Fibroblast of lung (primary cell): ENCODE data around the gene PITRM1. TPM values are rescaled to one million over a fixed set of nuclear protein-coding genes. Genes with fewer than 3 reads are reported as not detected.
A peak's percentile ranks its signal among the peaks of the same experiment; 100 is the strongest.

Experiments used
- DNase-seq, 2 donors: peaks; one replicate each; pipeline versions ENCODE4 v3.0.0 to v3.0.0-alpha.2; 2010; ENCODE audit warnings: low read depth in 2 of 2
- H2AFZ ChIP-seq: 2 replicates; pipeline ENCODE4 v1.5.1; 2012; ENCODE audit warnings: low read length, control low read depth, inconsistent platforms
- H3K27ac ChIP-seq: 2 replicates; pipeline ENCODE4 v1.5.1; 2011; ENCODE audit warnings: low read length, control low read depth; ENCODE audit not compliant: insufficient read depth
- H3K27me3 ChIP-seq: 2 replicates; pipeline ENCODE4 v1.5.1; 2011; ENCODE audit warnings: mild to moderate bottlenecking, low read length; ENCODE audit not compliant: control insufficient read depth, insufficient read depth
- H3K36me3 ChIP-seq: 2 replicates; pipeline ENCODE4 v1.5.1; 2011; ENCODE audit warnings: low read length; ENCODE audit not compliant: control insufficient read depth, insufficient read depth
- H3K4me1 ChIP-seq: 2 replicates; pipeline ENCODE4 v1.5.1; 2011; ENCODE audit warnings: low read length; ENCODE audit not compliant: control insufficient read depth, insufficient read depth; ENCODE audit errors: extremely low read depth
- H3K4me2 ChIP-seq: 2 replicates; pipeline ENCODE4 v1.5.1; 2011; ENCODE audit warnings: low read length, control low read depth; ENCODE audit not compliant: insufficient read depth; ENCODE audit errors: extremely low read depth
- H3K4me3 ChIP-seq, 4 experiments: fragments of 200-600 bp in 1 of 4; sonication (generic) in 1 of 4; replicated peaks in 1 of 4; 2 replicates each; pipeline ENCODE4 v1.5.1; 2011 to 2016; ENCODE audit warnings: low read length in 4 of 4, low read depth in 3 of 4, mild to moderate bottlenecking in 3 of 4, control low read depth in 2 of 4, inconsistent platforms in 1 of 4, mixed read lengths in 1 of 4; ENCODE audit not compliant: insufficient read depth in 1 of 4; ENCODE audit errors: control extremely low read depth in 1 of 4
- H3K79me2 ChIP-seq: 2 replicates; pipeline ENCODE4 v1.5.1; 2012; ENCODE audit warnings: mild to moderate bottlenecking, low read length, inconsistent platforms; ENCODE audit not compliant: control insufficient read depth, insufficient read depth
- H3K9ac ChIP-seq: 2 replicates; pipeline ENCODE4 v1.5.1; 2011; ENCODE audit warnings: mild to moderate bottlenecking, low read length, control low read depth; ENCODE audit not compliant: insufficient read depth
- H3K9me3 ChIP-seq: 2 replicates; pipeline ENCODE4 v1.5.1; 2012; ENCODE audit warnings: low read depth, low read length; ENCODE audit not compliant: control insufficient read depth, insufficient read depth
- H4K20me1 ChIP-seq: 2 replicates; pipeline ENCODE4 v1.5.1; 2011; ENCODE audit warnings: low read length; ENCODE audit not compliant: control insufficient read depth, insufficient read depth; ENCODE audit errors: extremely low read depth
- EZH2 ChIP-seq: IDR thresholded peaks from 2 replicates; pipeline ENCODE4 v1.5.1; 2012; ENCODE audit warnings: low read length, control low read depth, mild to moderate bottlenecking; ENCODE audit errors: missing control alignments
- polyA plus RNA-seq, 2 donors: library from polyadenylated mRNA; depleted of rRNA in 1 of 2; stranded (reverse) in 1 of 2; unstranded in 1 of 2; fragments of >200 nt; gene quantifications; 2 replicates each; pipeline ENCODE4 v1.2.1, GENCODE V29; 2011 to 2012; ENCODE audit warnings: missing spikeins in 1 of 2
- total RNA-seq: library from RNA; depleted of rRNA; stranded (reverse); fragments of >200 nt; gene quantifications from 2 replicates; pipeline ENCODE4 v1.2.1, GENCODE V29; 2014
- TF ChIP-seq, protein P1 (sequence below), 2 donors: IDR thresholded peaks in 1 of 2; conservative IDR thresholded peaks in 1 of 2; 1 replicate in 1 of 2; 2 replicates in 1 of 2; pipeline ENCODE4 v1.5.1; 2011 to 2012; ENCODE audit warnings: low read length in 2 of 2, control low read depth in 1 of 2, inconsistent platforms in 1 of 2, low read depth in 1 of 2, mild to moderate bottlenecking in 1 of 2

Gene PITRM1
- total and polyA plus RNA-seq, 2 donors (not counting 1 experiment from before 2014, with no cell fraction given) = 53.1 to 73.7 TPM

DNA sequence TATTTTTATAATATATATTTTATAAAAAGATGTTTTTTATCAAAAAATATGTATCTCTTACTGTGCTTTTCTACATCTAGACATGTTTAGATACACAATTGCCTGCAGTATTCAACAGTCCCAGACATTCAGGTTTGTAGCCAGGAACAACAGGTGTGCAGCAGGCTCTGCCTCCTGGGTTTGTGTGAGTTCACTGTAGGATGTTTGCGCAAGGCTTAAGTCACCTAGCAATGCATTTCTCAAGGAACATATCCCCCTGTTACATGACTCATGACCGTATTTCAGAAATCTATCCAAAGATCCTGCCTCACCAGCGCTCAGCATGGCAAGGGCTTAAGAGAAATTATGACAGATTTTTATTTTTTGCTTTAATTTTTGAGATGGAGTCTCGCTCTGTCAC, 41.5 kb downstream of the PITRM1 start:
- H3K4me3 ChIP-seq = no peak overlapping the region
- H2AFZ ChIP-seq = no peak overlapping the region
- no peaks in the 10 kb centered on the region for H3K79me2 ChIP-seq
- peaks cover 32% of the 10 kb centered on the region for H3K36me3 ChIP-seq
- no peak overlapping the region for H3K27ac ChIP-seq
- H3K9me3 ChIP-seq = no peaks in the 10 kb centered on the region
- H3K9ac ChIP-seq = no peak overlapping the region
- H3K4me1 ChIP-seq = peaks cover 4% of the 10 kb centered on the region
- H3K4me2 ChIP-seq = no peak overlapping the region
- no peaks in the 10 kb centered on the region for H3K27me3 ChIP-seq
- DNase-seq = peak in 1 of 2 donors; percentile 53
- TF ChIP-seq, protein P1, sequence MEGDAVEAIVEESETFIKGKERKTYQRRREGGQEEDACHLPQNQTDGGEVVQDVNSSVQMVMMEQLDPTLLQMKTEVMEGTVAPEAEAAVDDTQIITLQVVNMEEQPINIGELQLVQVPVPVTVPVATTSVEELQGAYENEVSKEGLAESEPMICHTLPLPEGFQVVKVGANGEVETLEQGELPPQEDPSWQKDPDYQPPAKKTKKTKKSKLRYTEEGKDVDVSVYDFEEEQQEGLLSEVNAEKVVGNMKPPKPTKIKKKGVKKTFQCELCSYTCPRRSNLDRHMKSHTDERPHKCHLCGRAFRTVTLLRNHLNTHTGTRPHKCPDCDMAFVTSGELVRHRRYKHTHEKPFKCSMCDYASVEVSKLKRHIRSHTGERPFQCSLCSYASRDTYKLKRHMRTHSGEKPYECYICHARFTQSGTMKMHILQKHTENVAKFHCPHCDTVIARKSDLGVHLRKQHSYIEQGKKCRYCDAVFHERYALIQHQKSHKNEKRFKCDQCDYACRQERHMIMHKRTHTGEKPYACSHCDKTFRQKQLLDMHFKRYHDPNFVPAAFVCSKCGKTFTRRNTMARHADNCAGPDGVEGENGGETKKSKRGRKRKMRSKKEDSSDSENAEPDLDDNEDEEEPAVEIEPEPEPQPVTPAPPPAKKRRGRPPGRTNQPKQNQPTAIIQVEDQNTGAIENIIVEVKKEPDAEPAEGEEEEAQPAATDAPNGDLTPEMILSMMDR (conservative IDR thresholded peaks at IDR 0.05 in 1 of 2, IDR thresholded peaks at IDR 0.05 in 1 of 2; ENCODE audit: low read depth in 1 of 2, low read length in 2 of 2) = no peak
- no peak for TF ChIP-seq EZH2
- no peaks in the 10 kb centered on the region for H4K20me1 ChIP-seq

DNA sequence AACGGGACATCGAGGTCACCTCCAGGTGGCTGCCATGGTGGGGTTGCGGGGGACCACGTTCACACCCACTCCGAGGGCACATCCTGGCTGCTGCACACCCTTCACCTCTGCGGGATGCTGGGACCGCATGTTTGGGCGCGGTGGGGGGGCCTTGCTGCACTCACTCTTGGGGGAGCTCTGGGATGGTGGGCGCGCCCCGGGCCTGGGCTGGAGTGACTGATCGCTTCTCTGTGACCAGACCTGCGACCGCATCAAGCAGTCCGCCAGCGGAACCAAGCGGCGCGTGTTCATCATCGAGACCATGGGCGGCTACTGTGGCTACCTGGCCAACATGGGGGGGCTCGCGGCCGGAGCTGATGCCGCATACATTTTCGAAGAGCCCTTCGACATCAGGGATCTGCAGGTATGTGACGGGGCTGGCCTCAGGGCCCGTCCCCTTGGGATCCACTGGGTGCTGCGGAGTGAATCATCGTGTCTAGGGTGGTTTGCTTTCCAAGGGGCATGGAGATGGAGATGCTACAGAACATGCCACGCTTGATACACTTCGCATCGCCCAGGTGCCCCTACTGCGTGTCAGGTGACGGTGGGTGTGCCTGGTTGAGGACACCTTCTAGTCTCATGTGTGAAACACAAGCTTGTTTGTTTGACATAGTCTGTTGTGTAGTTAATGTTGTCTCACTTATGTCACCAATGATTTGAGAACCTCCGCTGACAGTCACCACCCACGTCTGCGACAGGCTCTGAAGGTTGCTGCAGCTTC, 42.8 kb downstream of the PITRM1 start:
- Histone ChIP-seq H3K27ac (no peak overlapping the region), H2AFZ (no peak overlapping the region), H3K4me1 (peaks cover 4% of the 10 kb centered on the region), H4K20me1 (no peaks in the 10 kb centered on the region), H3K9ac (no peak overlapping the region), H3K79me2 (no peaks in the 10 kb centered on the region), H3K36me3 (peaks cover 32% of the 10 kb centered on the region), H3K4me3 (no peak overlapping the region), H3K9me3 (no peaks in the 10 kb centered on the region), H3K27me3 (no peaks in the 10 kb centered on the region), H3K4me2 (no peak overlapping the region)
- TF ChIP-seq, protein P1 (conservative IDR thresholded peaks at IDR 0.05 in 1 of 2, IDR thresholded peaks at IDR 0.05 in 1 of 2; ENCODE audit: low read depth in 1 of 2, low read length in 2 of 2) = no peak
- no peak for TF ChIP-seq EZH2
- DNase-seq = no peak

DNA sequence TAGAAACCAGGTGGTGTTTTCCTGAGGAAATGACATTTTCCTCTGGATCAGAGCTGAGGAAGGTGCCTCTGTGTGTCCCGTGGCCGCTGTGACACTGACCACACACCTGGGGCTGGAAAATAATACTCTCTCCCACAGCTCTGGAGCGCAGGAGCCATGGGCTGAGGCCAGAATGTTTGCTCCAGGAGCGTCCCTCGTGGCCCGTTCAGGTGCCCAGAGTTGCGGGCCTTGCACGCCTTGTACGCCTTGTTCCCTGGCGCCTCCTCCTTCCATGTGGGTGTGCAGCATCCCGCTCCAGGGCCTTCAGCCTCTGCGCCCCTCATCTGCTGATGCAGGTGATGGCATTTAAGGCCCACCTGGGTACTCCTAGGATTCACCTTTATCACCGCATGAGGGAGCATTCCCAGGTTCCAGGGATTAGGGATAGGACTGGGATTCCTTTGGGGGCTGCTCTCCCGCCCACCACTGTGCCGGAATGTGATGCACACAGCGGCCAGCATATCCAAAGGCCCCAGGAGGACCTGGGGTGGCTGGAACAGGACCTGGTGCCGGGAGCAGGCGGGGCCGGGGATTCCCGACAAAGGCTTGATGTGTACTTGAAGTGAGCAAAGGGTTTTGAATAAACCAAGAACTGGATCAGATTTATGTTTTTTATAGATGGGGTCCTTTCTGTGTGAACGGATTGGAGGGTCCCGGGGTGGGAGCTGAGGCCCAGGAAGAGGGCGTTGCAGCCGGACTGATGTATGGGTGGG, 44.0 kb downstream of the PITRM1 start:
- H2AFZ ChIP-seq = no peak overlapping the region
- no peak overlapping the region for H3K27ac ChIP-seq
- TF ChIP-seq EZH2 = no peak
- TF ChIP-seq, protein P1 (conservative IDR thresholded peaks at IDR 0.05 in 1 of 2, IDR thresholded peaks at IDR 0.05 in 1 of 2; ENCODE audit: low read depth in 1 of 2, low read length in 2 of 2) = no peak
- no peaks in the 10 kb centered on the region for H3K9me3 ChIP-seq
- H3K9ac ChIP-seq = no peak overlapping the region
- H3K79me2 ChIP-seq = no peaks in the 10 kb centered on the region
- H4K20me1 ChIP-seq = no peaks in the 10 kb centered on the region
- H3K4me2 ChIP-seq = no peak overlapping the region
- H3K27me3 ChIP-seq = no peaks in the 10 kb centered on the region
- no peak for DNase-seq
- H3K4me3 ChIP-seq = no peak overlapping the region
- peaks cover 4% of the 10 kb centered on the region for H3K4me1 ChIP-seq
- peaks cover 37% of the 10 kb centered on the region for H3K36me3 ChIP-seq
